ENCODE measurements around the gene ATP1A1.

DNA sequence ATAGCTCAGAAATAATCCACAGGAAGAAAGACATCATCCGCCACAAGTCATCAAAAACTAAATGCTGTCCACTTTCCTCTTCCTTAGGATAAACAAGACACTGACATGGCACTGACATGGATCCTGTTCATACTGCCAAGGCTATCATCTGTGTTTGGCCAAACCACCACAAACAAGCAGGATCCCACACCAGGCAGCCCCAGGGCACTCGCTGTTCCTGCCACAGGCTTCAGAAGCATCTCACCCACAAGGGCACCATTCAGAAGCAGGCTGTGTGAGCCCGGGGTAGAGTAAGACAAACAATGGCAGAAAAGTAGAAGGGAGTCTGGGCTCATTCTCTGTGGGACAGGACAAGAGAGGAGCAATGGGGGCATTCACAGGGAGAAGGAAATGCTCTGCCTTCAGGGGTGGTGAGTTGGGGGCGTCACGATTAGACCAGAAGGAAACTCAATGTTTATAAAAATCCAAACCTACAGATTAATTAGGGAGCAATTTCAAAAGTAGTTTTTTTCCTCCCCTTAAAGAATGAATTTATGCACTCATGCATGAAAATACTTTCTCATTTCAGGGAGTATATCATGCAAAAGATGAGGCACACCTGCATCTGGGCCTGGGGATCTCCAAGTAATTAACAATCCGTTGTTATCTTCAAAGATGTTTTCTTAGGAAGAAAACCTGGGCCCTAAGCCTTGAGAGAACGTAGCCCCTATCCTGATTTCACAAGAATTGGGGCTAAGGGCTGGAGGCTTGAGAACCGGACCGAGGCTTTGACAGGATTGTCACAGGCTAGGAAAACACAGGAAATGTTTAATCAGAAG is 43.3 kb upstream of the ATP1A1 start:
- TF ChIP-seq, protein P1, sequence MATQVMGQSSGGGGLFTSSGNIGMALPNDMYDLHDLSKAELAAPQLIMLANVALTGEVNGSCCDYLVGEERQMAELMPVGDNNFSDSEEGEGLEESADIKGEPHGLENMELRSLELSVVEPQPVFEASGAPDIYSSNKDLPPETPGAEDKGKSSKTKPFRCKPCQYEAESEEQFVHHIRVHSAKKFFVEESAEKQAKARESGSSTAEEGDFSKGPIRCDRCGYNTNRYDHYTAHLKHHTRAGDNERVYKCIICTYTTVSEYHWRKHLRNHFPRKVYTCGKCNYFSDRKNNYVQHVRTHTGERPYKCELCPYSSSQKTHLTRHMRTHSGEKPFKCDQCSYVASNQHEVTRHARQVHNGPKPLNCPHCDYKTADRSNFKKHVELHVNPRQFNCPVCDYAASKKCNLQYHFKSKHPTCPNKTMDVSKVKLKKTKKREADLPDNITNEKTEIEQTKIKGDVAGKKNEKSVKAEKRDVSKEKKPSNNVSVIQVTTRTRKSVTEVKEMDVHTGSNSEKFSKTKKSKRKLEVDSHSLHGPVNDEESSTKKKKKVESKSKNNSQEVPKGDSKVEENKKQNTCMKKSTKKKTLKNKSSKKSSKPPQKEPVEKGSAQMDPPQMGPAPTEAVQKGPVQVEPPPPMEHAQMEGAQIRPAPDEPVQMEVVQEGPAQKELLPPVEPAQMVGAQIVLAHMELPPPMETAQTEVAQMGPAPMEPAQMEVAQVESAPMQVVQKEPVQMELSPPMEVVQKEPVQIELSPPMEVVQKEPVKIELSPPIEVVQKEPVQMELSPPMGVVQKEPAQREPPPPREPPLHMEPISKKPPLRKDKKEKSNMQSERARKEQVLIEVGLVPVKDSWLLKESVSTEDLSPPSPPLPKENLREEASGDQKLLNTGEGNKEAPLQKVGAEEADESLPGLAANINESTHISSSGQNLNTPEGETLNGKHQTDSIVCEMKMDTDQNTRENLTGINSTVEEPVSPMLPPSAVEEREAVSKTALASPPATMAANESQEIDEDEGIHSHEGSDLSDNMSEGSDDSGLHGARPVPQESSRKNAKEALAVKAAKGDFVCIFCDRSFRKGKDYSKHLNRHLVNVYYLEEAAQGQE (IDR thresholded peaks at IDR 0.05; ENCODE audit: unreplicated experiment): no peak
- TF ChIP-seq, protein P2, sequence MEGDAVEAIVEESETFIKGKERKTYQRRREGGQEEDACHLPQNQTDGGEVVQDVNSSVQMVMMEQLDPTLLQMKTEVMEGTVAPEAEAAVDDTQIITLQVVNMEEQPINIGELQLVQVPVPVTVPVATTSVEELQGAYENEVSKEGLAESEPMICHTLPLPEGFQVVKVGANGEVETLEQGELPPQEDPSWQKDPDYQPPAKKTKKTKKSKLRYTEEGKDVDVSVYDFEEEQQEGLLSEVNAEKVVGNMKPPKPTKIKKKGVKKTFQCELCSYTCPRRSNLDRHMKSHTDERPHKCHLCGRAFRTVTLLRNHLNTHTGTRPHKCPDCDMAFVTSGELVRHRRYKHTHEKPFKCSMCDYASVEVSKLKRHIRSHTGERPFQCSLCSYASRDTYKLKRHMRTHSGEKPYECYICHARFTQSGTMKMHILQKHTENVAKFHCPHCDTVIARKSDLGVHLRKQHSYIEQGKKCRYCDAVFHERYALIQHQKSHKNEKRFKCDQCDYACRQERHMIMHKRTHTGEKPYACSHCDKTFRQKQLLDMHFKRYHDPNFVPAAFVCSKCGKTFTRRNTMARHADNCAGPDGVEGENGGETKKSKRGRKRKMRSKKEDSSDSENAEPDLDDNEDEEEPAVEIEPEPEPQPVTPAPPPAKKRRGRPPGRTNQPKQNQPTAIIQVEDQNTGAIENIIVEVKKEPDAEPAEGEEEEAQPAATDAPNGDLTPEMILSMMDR (conservative IDR thresholded peaks at IDR 0.05; ENCODE audit: low read depth in 2 of 2): no peak
- TF ChIP-seq, protein P3, sequence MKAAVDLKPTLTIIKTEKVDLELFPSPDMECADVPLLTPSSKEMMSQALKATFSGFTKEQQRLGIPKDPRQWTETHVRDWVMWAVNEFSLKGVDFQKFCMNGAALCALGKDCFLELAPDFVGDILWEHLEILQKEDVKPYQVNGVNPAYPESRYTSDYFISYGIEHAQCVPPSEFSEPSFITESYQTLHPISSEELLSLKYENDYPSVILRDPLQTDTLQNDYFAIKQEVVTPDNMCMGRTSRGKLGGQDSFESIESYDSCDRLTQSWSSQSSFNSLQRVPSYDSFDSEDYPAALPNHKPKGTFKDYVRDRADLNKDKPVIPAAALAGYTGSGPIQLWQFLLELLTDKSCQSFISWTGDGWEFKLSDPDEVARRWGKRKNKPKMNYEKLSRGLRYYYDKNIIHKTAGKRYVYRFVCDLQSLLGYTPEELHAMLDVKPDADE (IDR thresholded peaks at IDR 0.05): no peak
- TF ChIP-seq EZH2phosphoT487 (IDR thresholded peaks at IDR 0.05; ENCODE audit: unreplicated experiment): no peak
- no peak for TF ChIP-seq EZH2 (IDR thresholded peaks at IDR 0.05; ENCODE audit: low read depth, unreplicated experiment)
